Neural progenitor cell (in vitro differentiated cells): ENCODE data around the gene FMN1. TPM values are rescaled to one million over a fixed set of nuclear protein-coding genes. Genes with fewer than 3 reads are reported as not detected.

ENCODE experiments used
- DNase-seq: peaks from one replicate; pipeline ENCODE4 v3.0.0-alpha.2; 2016; ENCODE audit warnings: low spot score
- H2AFZ ChIP-seq: fragments of 200-600 bp; sonication (generic); replicated peaks from 2 replicates; pipeline ENCODE4 v1.6.1; 2016; ENCODE audit warnings: antibody characterized with exemption
- H3F3A ChIP-seq: fragments of 200-600 bp; sonication (generic); 2 replicates; pipeline ENCODE4 v1.6.1; 2016; ENCODE audit warnings: antibody characterized with exemption, low read depth
- H3K27ac ChIP-seq: fragments of 200-600 bp; sonication (generic); 2 replicates; pipeline ENCODE4 v1.5.1; 2016; ENCODE audit warnings: mild to moderate bottlenecking
- H3K27me3 ChIP-seq: fragments of 200-600 bp; sonication (generic); 2 replicates; pipeline ENCODE4 v1.6.1; 2016; ENCODE audit warnings: mild to moderate bottlenecking, moderate library complexity
- H3K36me3 ChIP-seq: fragments of 200-600 bp; sonication (generic); 2 replicates; pipeline ENCODE4 v1.5.1; 2016
- H3K4me1 ChIP-seq: fragments of 200-600 bp; sonication (generic); 2 replicates; pipeline ENCODE4 v1.6.1; 2016; ENCODE audit warnings: mixed run types
- H3K4me2 ChIP-seq: fragments of 200-600 bp; sonication (generic); 2 replicates; pipeline ENCODE4 v1.6.1; 2016
- H3K4me3 ChIP-seq: fragments of 200-600 bp; sonication (generic); 2 replicates; pipeline ENCODE4 v1.5.1; 2016
- H3K79me2 ChIP-seq: fragments of 200-600 bp; sonication (generic); 2 replicates; pipeline ENCODE4 v1.6.1; 2016; ENCODE audit warnings: low read depth
- H3K9ac ChIP-seq: fragments of 200-600 bp; sonication (generic); 2 replicates; pipeline ENCODE4 v1.6.1; 2016
- H3K9me3 ChIP-seq: fragments of 200-600 bp; sonication (generic); 2 replicates; pipeline ENCODE4 v1.5.1; 2016; ENCODE audit warnings: low read depth
- H4K20me1 ChIP-seq: fragments of 200-600 bp; sonication (generic); 2 replicates; pipeline ENCODE4 v1.6.1; 2016; ENCODE audit warnings: low read depth
- H3K27ac Mint-ChIP-seq: 3 replicates; pipeline ENCODE4 v1.8.0; 2021; ENCODE audit warnings: mixed read lengths
- H3K27me3 Mint-ChIP-seq: 2 replicates; pipeline ENCODE4 v1.8.0; 2022; ENCODE audit warnings: low read depth, mild to moderate bottlenecking, inconsistent platforms, moderate library complexity, mixed read lengths; ENCODE audit not compliant: insufficient read depth
- H3K36me3 Mint-ChIP-seq: 3 replicates; pipeline ENCODE4 v1.8.0; 2021; ENCODE audit warnings: mixed read lengths
- H3K4me1 Mint-ChIP-seq: 3 replicates; pipeline ENCODE4 v1.8.0; 2021; ENCODE audit warnings: mixed read lengths
- H3K4me3 Mint-ChIP-seq: 3 replicates; pipeline ENCODE4 v1.8.0; 2021; ENCODE audit warnings: mild to moderate bottlenecking, moderate library complexity, mixed read lengths
- H3K9me3 Mint-ChIP-seq: 3 replicates; pipeline ENCODE4 v1.8.0; 2020; ENCODE audit warnings: mixed read lengths
- CTCF ChIP-seq: fragments of 200-600 bp; sonication (generic); IDR thresholded peaks from 2 replicates; pipeline ENCODE4 v1.5.1; 2017; ENCODE audit warnings: antibody characterized with exemption, mild to moderate bottlenecking
- EZH2 ChIP-seq: fragments of 200-600 bp; sonication (generic); IDR thresholded peaks from 2 replicates; pipeline ENCODE4 v1.6.1; 2017; ENCODE audit warnings: antibody characterized with exemption, mild to moderate bottlenecking, moderate library complexity
- EZH2phosphoT487 ChIP-seq: fragments of 200-600 bp; sonication (generic); IDR thresholded peaks from 2 replicates; pipeline ENCODE4 v1.6.1; 2017; ENCODE audit warnings: antibody characterized with exemption
- total RNA-seq: library from RNA; depleted of rRNA; stranded (reverse); fragments of >200 nt; gene quantifications from 2 replicates; pipeline ENCODE4 v1.2.3, GENCODE V29; 2015; ENCODE audit warnings: low replicate concordance

FMN1 gene
- total RNA-seq, 1 donor from 2014 or later = 5.7 TPM

- H3K4me2 ChIP-seq = no peak overlapping the region
- H3K27ac ChIP-seq = no peak overlapping the region
- H2AFZ ChIP-seq = no peak overlapping the region
Measured at GRCh38 chr15:32870240-32871033, 324.1 kb downstream of the FMN1 start.

GRCh38 chr15:32869776-32870175 lies 324.7 kb downstream of the FMN1 start:
- peaks cover 17% of the 10 kb centered on the region for H3K4me1 ChIP-seq
- H3K4me1 Mint-ChIP-seq = peaks cover 15% of the 10 kb centered on the region
- no peak overlapping the region for H3K4me2 ChIP-seq
- no peaks in the 10 kb centered on the region for H3K27me3 Mint-ChIP-seq
- H3K4me3 ChIP-seq = no peak overlapping the region
- no peak for DNase-seq
- no peaks in the 10 kb centered on the region for H3K9me3 ChIP-seq
- no peak overlapping the region for H3K4me3 Mint-ChIP-seq
- H3K27ac Mint-ChIP-seq = no peak overlapping the region
- TF ChIP-seq CTCF (no peak), EZH2 (no peak), EZH2phosphoT487 (no peak)
- H2AFZ ChIP-seq = no peak overlapping the region
- peaks cover 19% of the 10 kb centered on the region for H3F3A ChIP-seq
- no peak overlapping the region for H3K27ac ChIP-seq
- H3K79me2 ChIP-seq = no peaks in the 10 kb centered on the region
- no peak overlapping the region for H3K9ac ChIP-seq
- H4K20me1 ChIP-seq = no peaks in the 10 kb centered on the region
- H3K36me3 ChIP-seq = no peaks in the 10 kb centered on the region
- no peaks in the 10 kb centered on the region for H3K27me3 ChIP-seq
- H3K9me3 Mint-ChIP-seq = no peaks in the 10 kb centered on the region
- no peaks in the 10 kb centered on the region for H3K36me3 Mint-ChIP-seq

More at GRCh38 chr15:32870240-32871033, 324.1 kb downstream of the FMN1 start:
- no peaks in the 10 kb centered on the region for H3K36me3 ChIP-seq
- no peaks in the 10 kb centered on the region for H3K9me3 ChIP-seq
- Mint-ChIP-seq H3K4me1 (peaks cover 12% of the 10 kb centered on the region), H3K27ac (no peak overlapping the region), H3K4me3 (no peak overlapping the region), H3K27me3 (no peaks in the 10 kb centered on the region), H3K36me3 (no peaks in the 10 kb centered on the region), H3K9me3 (no peaks in the 10 kb centered on the region)
- DNase-seq = no peak
- TF ChIP-seq EZH2 (no peak), CTCF (no peak), EZH2phosphoT487 (no peak)
- no peak overlapping the region for H3K4me3 ChIP-seq
- no peaks in the 10 kb centered on the region for H3K27me3 ChIP-seq
- peaks cover 12% of the 10 kb centered on the region for H3K4me1 ChIP-seq
- H3K79me2 ChIP-seq = no peaks in the 10 kb centered on the region
- H3K9ac ChIP-seq = no peak overlapping the region
- peaks cover 12% of the 10 kb centered on the region for H3F3A ChIP-seq
- H4K20me1 ChIP-seq = no peaks in the 10 kb centered on the region

GRCh38 chr15:32867313-32867626 lies 327.2 kb downstream of the FMN1 start:
- no peak overlapping the region for H3K4me3 ChIP-seq
- Mint-ChIP-seq H3K4me1 (peaks cover 30% of the 10 kb centered on the region), H3K27me3 (no peaks in the 10 kb centered on the region), H3K27ac (no peak overlapping the region), H3K36me3 (no peaks in the 10 kb centered on the region), H3K9me3 (no peaks in the 10 kb centered on the region), H3K4me3 (no peak overlapping the region)
- no peak overlapping the region for H3K9ac ChIP-seq
- H3F3A ChIP-seq = peaks cover 19% of the 10 kb centered on the region
- no peaks in the 10 kb centered on the region for H3K36me3 ChIP-seq
- no peak overlapping the region for H3K4me2 ChIP-seq
- DNase-seq = no peak
- H2AFZ ChIP-seq = no peak overlapping the region
- H4K20me1 ChIP-seq = no peaks in the 10 kb centered on the region
- H3K27me3 ChIP-seq = no peaks in the 10 kb centered on the region
- H3K79me2 ChIP-seq = no peaks in the 10 kb centered on the region
- peaks cover 25% of the 10 kb centered on the region for H3K4me1 ChIP-seq
- TF ChIP-seq CTCF (no peak), EZH2phosphoT487 (no peak), EZH2 (no peak)
- no peak overlapping the region for H3K27ac ChIP-seq
- no peaks in the 10 kb centered on the region for H3K9me3 ChIP-seq
